Measurements from ENCODE around the gene VWA5B1. TPM values are rescaled to one million over a fixed set of nuclear protein-coding genes. Genes with fewer than 3 reads are reported as not detected.
A peak's percentile ranks its signal among the peaks of the same experiment; 100 is the strongest.
"Not testable (repeated sequence)": the region's sequence is repeated elsewhere in the genome, so short reads cannot be mapped to it uniquely, and the experiment has no call there.

The VWA5B1 gene
- total and polyA plus RNA-seq, 2 of the 4 experiments (the other 2 are of a cell fraction) = not detected

DNA sequence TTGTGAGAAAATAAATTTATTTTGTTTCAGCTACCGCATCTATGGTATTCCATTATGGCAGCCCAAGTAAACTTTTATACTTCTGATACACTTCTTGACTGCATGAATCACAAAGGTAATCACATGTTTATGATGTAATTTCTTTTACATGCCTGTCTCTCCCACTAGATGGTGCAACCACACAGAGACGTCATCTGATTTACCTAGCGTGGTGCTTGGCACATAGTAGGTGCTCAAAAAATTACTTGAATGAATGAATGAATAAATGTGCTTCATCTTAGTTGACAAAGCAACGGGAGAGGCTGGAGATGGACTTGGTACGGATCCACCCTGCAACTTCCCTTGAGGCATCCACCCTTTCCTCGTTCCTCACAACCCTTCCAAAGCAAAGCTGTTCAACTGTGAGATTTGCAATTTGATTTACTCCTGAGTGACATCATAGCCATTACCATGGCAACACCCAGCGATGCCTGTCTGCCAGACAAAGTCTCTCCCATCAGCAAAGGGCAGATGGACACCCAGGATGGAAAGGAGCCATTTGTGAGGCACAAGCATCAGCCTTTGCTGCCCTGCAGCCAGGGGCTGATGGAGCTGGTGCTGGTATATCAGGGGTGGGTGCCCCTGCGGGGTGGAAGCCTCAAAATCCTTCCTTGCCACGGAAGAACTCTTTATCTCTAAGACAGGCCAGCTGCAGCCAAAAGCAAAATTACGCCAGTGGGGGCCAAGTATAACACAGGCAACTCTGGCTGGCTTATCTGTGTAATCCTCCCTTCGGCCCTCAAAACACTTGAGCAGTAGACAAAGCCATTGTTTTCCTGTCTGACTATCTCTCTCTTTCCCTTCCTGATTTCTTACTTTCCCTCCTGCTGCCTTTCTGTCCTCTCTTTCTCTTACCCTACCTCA, 18.9 kb upstream of the VWA5B1 start (continued):
- no peak for TF ChIP-seq NFE2L2 (IDR thresholded peaks at IDR 0.05; ENCODE audit: low read depth, low read length)

DNA sequence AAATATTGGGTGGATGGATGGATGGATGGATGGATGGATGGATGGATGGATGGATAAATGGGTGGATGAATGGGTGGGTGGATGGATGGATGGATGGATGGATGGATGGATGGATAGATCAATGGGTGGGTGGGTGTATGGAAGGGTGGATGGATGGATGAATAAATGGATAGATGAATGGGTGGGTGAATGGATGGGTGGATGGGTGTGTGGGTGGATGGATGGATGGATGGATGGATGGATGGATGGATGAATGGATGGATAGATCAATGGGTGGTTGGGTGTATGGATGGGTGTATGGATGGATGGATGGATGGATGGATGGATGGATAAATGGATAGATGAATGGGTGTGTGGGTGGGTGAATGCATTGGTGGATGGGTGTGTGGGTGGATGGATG, 17.0 kb upstream of the VWA5B1 start:
- peak overlapping the region; percentile 57 for H2BK5ac ChIP-seq (ENCODE audit: low read depth, low read length, poor library complexity, severe bottlenecking)
- H4K91ac ChIP-seq (ENCODE audit: insufficient read depth, low read depth, low read length); H3K9ac ChIP-seq (ENCODE audit: low read depth, low read length); H2AK9ac ChIP-seq (replicated peaks; ENCODE audit: low read depth, low read length, poor library complexity); H4K5ac ChIP-seq (ENCODE audit: low read depth, low read length); H3K9me3 ChIP-seq (ENCODE audit: control insufficient read depth, insufficient read depth, low read length); H2AFZ ChIP-seq (replicated peaks; ENCODE audit: low read length, poor library complexity); H4K8ac ChIP-seq (ENCODE audit: low read depth in 2 of 2, low read length in 2 of 2); dilution Hi-C loops (cut with HindIII; ENCODE audit: low sequenced_read_pairs, unreplicated experiment); H3K79me1 ChIP-seq (ENCODE audit: low read depth in 1 of 2, low read length in 2 of 2); H4K20me1 ChIP-seq (ENCODE audit: insufficient read depth, low read length); ATAC-seq (ENCODE audit: low read depth); H2BK20ac ChIP-seq (ENCODE audit: low read depth, low read length); H3K27ac ChIP-seq (ENCODE audit: insufficient read depth, low read length); in situ Hi-C loops (cut with MboI; ENCODE audit: low sequenced_read_pairs); H3K36me3 ChIP-seq (ENCODE audit: control insufficient read depth, insufficient read depth, low read length); BruUV-seq (replicated peaks); H3K14ac ChIP-seq (replicated peaks; ENCODE audit: low read depth, low read length); DNase-seq; H3K4me1 ChIP-seq (ENCODE audit: control insufficient read depth, insufficient read depth, low read length); H2AK5ac ChIP-seq (ENCODE audit: low read depth, low read length); H3K18ac ChIP-seq (ENCODE audit: low read depth, low read length); H3K4me3 ChIP-seq (ENCODE audit: insufficient read depth, low read depth, low read length); H2BK15ac ChIP-seq (ENCODE audit: low read depth, low read length); POLR2A ChIA-PET (ENCODE audit: unreplicated experiment); H3K4me2 ChIP-seq (ENCODE audit: low read depth, low read length); H3K23ac ChIP-seq (ENCODE audit: low read depth, low read length); H3K56ac ChIP-seq (ENCODE audit: extremely low read depth, insufficient read depth, low read length); H3K4ac ChIP-seq (ENCODE audit: low read depth, low read length); H3K9me1 ChIP-seq (ENCODE audit: insufficient read depth, low read length); intact Hi-C loops (cut with micrococcal nuclease); H2BK120ac ChIP-seq (ENCODE audit: low read depth, low read length): not testable (repeated sequence)
- CTCF ChIA-PET = interaction anchor here (1.1 kb wide), 1 partner anchor 8 kb away, joined by 3 read pairs; no protein-coding TSS in a partner anchor
- H3K27me3 ChIP-seq (ENCODE audit: control insufficient read depth, insufficient read depth, low read length) = peaks cover 14% of the 10 kb centered on the region

Data from IMR-90 (cell line).